K562 treated with DMSO at 1 percent for 4 hours (cell line): ENCODE results near the gene SIRPA. TPM values are rescaled to one million over a fixed set of nuclear protein-coding genes. Genes with fewer than 3 reads are reported as not detected.

Experiments
- total RNA-seq: library from RNA; unstranded; fragments of 300-600 nt; gene quantifications from 2 replicates; pipeline ENCODE4 v1.2.3, GENCODE V29; 2022; ENCODE audit not compliant: insufficient read depth

The SIRPA gene
- total RNA-seq, result 0.44 TPM in 1 of 2 replicates, not detected in the other

DNA sequence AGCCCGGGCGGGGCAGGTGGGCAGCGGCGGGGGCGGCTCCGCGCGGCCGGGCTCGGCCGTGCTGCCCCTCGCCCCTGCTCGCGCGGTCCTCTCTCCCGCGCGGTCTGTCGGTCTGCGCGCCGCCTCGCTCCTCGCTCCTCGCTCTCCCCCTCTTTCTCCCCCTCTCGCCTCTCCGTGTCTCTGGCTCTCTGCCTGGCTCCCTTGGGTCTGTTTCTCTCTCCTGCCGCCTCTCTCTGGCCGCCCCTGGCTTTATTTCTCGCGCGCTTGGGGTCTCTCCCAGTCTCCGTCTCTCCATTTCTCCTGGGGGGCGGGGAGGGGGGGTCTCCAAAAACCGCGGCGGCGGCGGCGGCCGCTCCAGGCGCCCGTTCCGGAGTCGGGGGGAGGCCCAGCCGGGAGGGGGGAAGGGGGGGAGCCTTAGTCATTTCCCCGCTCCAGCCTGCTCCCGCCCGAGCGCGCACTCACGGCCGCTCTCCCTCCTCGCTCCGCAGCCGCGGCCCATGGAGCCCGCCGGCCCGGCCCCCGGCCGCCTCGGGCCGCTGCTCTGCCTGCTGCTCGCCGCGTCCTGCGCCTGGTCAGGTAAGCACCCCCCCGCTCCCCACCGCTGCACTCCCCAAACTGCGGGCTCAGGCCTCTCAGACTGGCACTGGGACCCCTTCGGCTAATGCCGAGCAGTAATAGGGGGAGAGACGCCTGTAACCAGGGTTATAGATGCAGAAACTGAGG, at the start of gene SIRPA:
Gene SIRPA (plus strand): TSS at position 457 of the 723 bp plus-strand sequence. CDS start 41 bp downstream, at position 498.

Other genes starting within 250 kb of the SIRPA start
- not detected in 2 replicates for gene SIRPG, start 237.6 kb upstream of the SIRPA start, total RNA-seq
- not detected in 2 replicates for gene PDYN, start 98.7 kb downstream of the SIRPA start, total RNA-seq
- 7.7 and 8.3 TPM in 2 replicates for gene STK35, start 206.4 kb downstream of the SIRPA start, total RNA-seq